GM13977 (cell line): ENCODE measurements around the gene BAIAP2L2.
A peak's percentile ranks its signal among the peaks of the same experiment; 100 is the strongest.

Experiments
- DNase-seq: peaks from one replicate; pipeline ENCODE4 v3.0.0; 2012; ENCODE audit warnings: low spot score
- CTCF ChIP-seq: IDR thresholded peaks from 2 replicates; pipeline ENCODE4 v1.5.1; 2012; ENCODE audit warnings: mild to moderate bottlenecking, control low read depth; ENCODE audit not compliant: insufficient read depth; ENCODE audit errors: extremely low read depth, missing control alignments
- in situ Hi-C: fragments of 300-500 bp; cut with MboI; formaldehyde crosslinking; loops from one replicate; pipeline ENCODE4 v1.12.0; 2022; ENCODE audit warnings: low sequenced_read_pairs, low pct_unique_long_range_greater_than_20kb, mixed read lengths, inconsistent platforms; ENCODE audit not compliant: unreplicated experiment

The BAIAP2L2 gene

GRCh38 chr22:38108561-38109319, 1.7 kb downstream of the BAIAP2L2 start:
- in situ Hi-C loops = no loop called here
- DNase-seq = no peak

GRCh38 chr22:38107692-38108515, 2.6 kb downstream of the BAIAP2L2 start:
- no peak for TF ChIP-seq CTCF
- in situ Hi-C loops = no loop called here
- no peak for DNase-seq

More at GRCh38 chr22:38108561-38109319, 1.7 kb downstream of the BAIAP2L2 start:
- no peak for TF ChIP-seq CTCF

GRCh38 chr22:38106814-38107578, 3.5 kb downstream of the BAIAP2L2 start:
- TF ChIP-seq CTCF = no peak
- in situ Hi-C loops = no loop called here
- DNase-seq = no peak

GRCh38 chr22:38104084-38104483, 6.4 kb downstream of the BAIAP2L2 start:
- peak; percentile 39 for DNase-seq
- in situ Hi-C loops = no loop called here
- TF ChIP-seq CTCF = peak; percentile 24

GRCh38 chr22:38103641-38104040, 6.8 kb downstream of the BAIAP2L2 start:
- DNase-seq = no peak
- in situ Hi-C loops = no loop called here
- no peak for TF ChIP-seq CTCF
